H54 (cell line): ENCODE measurements around the gene PPP1R3D.

ENCODE experiments used
- DNase-seq: peaks from one replicate; pipeline ENCODE4 v3.0.0; 2011; ENCODE audit warnings: low spot score, mixed read lengths; ENCODE audit not compliant: insufficient read length
- FAIRE-seq: peaks from 3 replicates; lab custom pipeline; 2011; peaks lifted over from hg19 to GRCh38; lab: Jason Lieb, UNC
- POLR2A ChIP-seq: IDR thresholded peaks from 2 replicates; pipeline ENCODE4 v1.6.1; 2011; ENCODE audit warnings: low read depth, mild to moderate bottlenecking, low read length

Gene PPP1R3D

GRCh38 chr20:59939879-59940128, 301 bp downstream of the PPP1R3D start:
- no peak for DNase-seq
- FAIRE-seq = no peak
- no peak for TF ChIP-seq POLR2A

- DNase-seq (no peak), FAIRE-seq (no peak)
- TF ChIP-seq POLR2A = no peak
Observed at GRCh38 chr20:59939052-59939878, 840 bp downstream of the PPP1R3D start.

GRCh38 chr20:59938696-59939051, 1.4 kb downstream of the PPP1R3D start:
- FAIRE-seq = no peak
- peak; percentile 43 for DNase-seq
- TF ChIP-seq POLR2A = no peak

GRCh38 chr20:59938221-59938620, 1.9 kb downstream of the PPP1R3D start:
- FAIRE-seq (peak; percentile 30), DNase-seq (peak; percentile 57)
- TF ChIP-seq POLR2A = no peak

GRCh38 chr20:59937150-59937549, 3.0 kb downstream of the PPP1R3D start:
- TF ChIP-seq POLR2A = no peak
- no peak for DNase-seq
- FAIRE-seq = no peak

- FAIRE-seq = no peak
Observed at GRCh38 chr20:59936409-59936808, 3.7 kb downstream of the PPP1R3D start.

GRCh38 chr20:59935457-59936185, 4.5 kb downstream of the PPP1R3D start:
- DNase-seq (no peak), FAIRE-seq (no peak)
- no peak for TF ChIP-seq POLR2A

More at GRCh38 chr20:59936409-59936808, 3.7 kb downstream of the PPP1R3D start:
- TF ChIP-seq POLR2A = no peak
- DNase-seq = no peak

GRCh38 chr20:59933849-59934585, 6.1 kb downstream of the PPP1R3D start:
- DNase-seq (peak; percentile 86), FAIRE-seq (no peak)
- 0 out of 2 replicates have a peak, but pooled peaks have one; percentile 17 for TF ChIP-seq POLR2A

- no peak for FAIRE-seq
- DNase-seq = no peak
- TF ChIP-seq POLR2A = no peak
Observed at GRCh38 chr20:59933296-59933848, 6.7 kb downstream of the PPP1R3D start, which contains the start of gene SYCP2. TSS of gene SYCP2 (minus strand) at chr20:59933637. CDS start at chr20:59922413, 11,224 bp downstream.

GRCh38 chr20:59932616-59933295, 7.3 kb downstream of the PPP1R3D start:
- DNase-seq (no peak), FAIRE-seq (no peak)
- no peak for TF ChIP-seq POLR2A

GRCh38 chr20:59931511-59932312, 8.4 kb downstream of the PPP1R3D start:
- no peak for TF ChIP-seq POLR2A
- no peak for FAIRE-seq
- no peak for DNase-seq

- TF ChIP-seq POLR2A = no peak
- DNase-seq (no peak), FAIRE-seq (no peak)
Observed at GRCh38 chr20:59925899-59926298, 14.2 kb downstream of the PPP1R3D start.

- TF ChIP-seq POLR2A = no peak
- DNase-seq (no peak), FAIRE-seq (no peak)
Observed at GRCh38 chr20:59925359-59925758, 14.7 kb downstream of the PPP1R3D start.
